K562 (cell line): ENCODE results near the gene VSIG10. TPM values are rescaled to one million over a fixed set of nuclear protein-coding genes. Genes with fewer than 3 reads are reported as not detected.

Experiments
- ATAC-seq: fragments of 200-7000 bp; cut with Tn5 transposase; 3 replicates; pipeline ENCODE4 v1.9.1; 2020; ENCODE audit warnings: moderate library complexity
- BruUV-seq: library from RNA; stranded (reverse); fragments of 400-500 nt; replicated peaks from 2 replicates; lab custom pipeline; 2021; lab: Mats Ljungman, UMichigan
- CTCF ChIA-PET: fragments of 300-600 bp; formaldehyde crosslinking; extraction: SDS; loops from one replicate; lab custom pipeline; 2021; ENCODE audit warnings: low intra/inter-chr PET ratio; lab: Yijun Ruan, JAX
- POLR2A ChIA-PET: fragments of 300-600, 350-650 bp; sonication (Branson Sonifier 250); formaldehyde crosslinking; extraction: SDS; loops from one replicate; lab custom pipeline; 2021; ENCODE audit warnings: antibody characterized with exemption, inconsistent platforms; lab: Yijun Ruan, JAX
- DNase-seq, 4 experiments: peaks; one replicate each; pipeline versions ENCODE4 v3.0.0 to v3.0.0-alpha.2; 2011 to 2018; ENCODE audit warnings: low spot score in 3 of 4, mixed read lengths in 3 of 4; ENCODE audit errors: extremely low read depth in 1 of 4
- FAIRE-seq: peaks from 2 replicates; lab custom pipeline; 2011; peaks lifted over from hg19 to GRCh38; lab: Jason Lieb, UNC
- H2AFZ ChIP-seq: 2 replicates; pipeline ENCODE4 v1.6.0; 2011; ENCODE audit warnings: low read depth, low read length, control low read depth, inconsistent platforms
- H3K27ac ChIP-seq: fragments of 200-600 bp; 3 replicates; pipeline ENCODE4 v1.8.0; 2011; ENCODE audit warnings: low read depth, mild to moderate bottlenecking, control low read depth, inconsistent platforms, low read length, moderate library complexity, mixed read lengths; ENCODE audit errors: extremely low read depth
- H3K27me3 ChIP-seq, 2 experiments: fragments of 300-600 bp in 1 of 2; 2 replicates in 1 of 2; 3 replicates in 1 of 2; pipeline versions ENCODE4 v1.6.0 to v1.8.0; 2011; ENCODE audit warnings: inconsistent platforms in 2 of 2, low read length in 2 of 2, mild to moderate bottlenecking in 1 of 2, mixed read lengths in 1 of 2, moderate library complexity in 1 of 2; ENCODE audit not compliant: control insufficient read depth in 2 of 2, insufficient read depth in 2 of 2
- H3K36me3 ChIP-seq: fragments of 300-600 bp; 3 replicates; pipeline ENCODE4 v1.8.0; 2011; ENCODE audit warnings: mild to moderate bottlenecking, low read length, inconsistent platforms; ENCODE audit not compliant: control insufficient read depth, insufficient read depth
- H3K4me1 ChIP-seq, 2 experiments: fragments of 200-600 bp in 1 of 2; replicated peaks in 1 of 2; 2 replicates in 1 of 2; 3 replicates in 1 of 2; pipeline versions ENCODE4 v1.5.1 to v1.8.0; 2011; ENCODE audit warnings: inconsistent platforms in 2 of 2, low read length in 2 of 2, mild to moderate bottlenecking in 1 of 2, mixed read lengths in 1 of 2, moderate library complexity in 1 of 2; ENCODE audit not compliant: control insufficient read depth in 2 of 2, insufficient read depth in 2 of 2
- H3K4me2 ChIP-seq: 2 replicates; pipeline ENCODE4 v1.6.1; 2011; ENCODE audit warnings: low read length, control low read depth, inconsistent platforms, mixed read lengths; ENCODE audit not compliant: insufficient read depth
- H3K4me3 ChIP-seq: fragments of 200-600 bp; sonication (generic), shearing (Covaris generic); 2 replicates; pipeline ENCODE4 v1.5.1; 2016; ENCODE audit warnings: control low read depth, inconsistent platforms
- H3K79me2 ChIP-seq: fragments of 200-600 bp; 3 replicates; pipeline ENCODE4 v1.8.0; 2011; ENCODE audit warnings: low read length, inconsistent platforms; ENCODE audit not compliant: control insufficient read depth, insufficient read depth
- H3K9ac ChIP-seq, 2 experiments: 2 replicates each; pipeline versions ENCODE4 v1.6.0 to v1.6.1; 2011; ENCODE audit warnings: low read depth in 2 of 2, low read length in 2 of 2, control low read depth in 1 of 2, inconsistent platforms in 1 of 2, mild to moderate bottlenecking in 1 of 2, mixed read lengths in 1 of 2; ENCODE audit not compliant: insufficient read depth in 1 of 2
- H3K9me1 ChIP-seq: one replicate; pipeline ENCODE4 v1.6.0; 2011; ENCODE audit warnings: inconsistent platforms, mild to moderate bottlenecking, low read length, moderate library complexity; ENCODE audit not compliant: control insufficient read depth, insufficient read depth
- H3K9me3 ChIP-seq: replicated peaks from 2 replicates; pipeline ENCODE4 v1.5.1; 2011; ENCODE audit warnings: low read depth, low read length, inconsistent platforms; ENCODE audit not compliant: control insufficient read depth, insufficient read depth
- H4K20me1 ChIP-seq: replicated peaks from 2 replicates; pipeline ENCODE4 v1.6.1; 2011; ENCODE audit warnings: low read length, inconsistent platforms, mixed read lengths; ENCODE audit not compliant: control insufficient read depth, insufficient read depth
- MTA1 ChIP-seq: fragments of 450-650 bp; IDR thresholded peaks from 2 replicates; pipeline ENCODE4 v1.6.1; 2017; ENCODE audit warnings: borderline replicate concordance
- POLR2H ChIP-seq: IDR thresholded peaks from 2 replicates; pipeline ENCODE4 v1.6.1; 2016; ENCODE audit warnings: missing genetic modification characterization, low read depth, mild to moderate bottlenecking, control low read depth, missing compliant biosample characterization, moderate library complexity
- SP2 ChIP-seq: IDR thresholded peaks from 2 replicates; pipeline ENCODE4 v1.6.1; 2011; ENCODE audit warnings: mild to moderate bottlenecking, low read depth, low read length, moderate library complexity; ENCODE audit not compliant: poor library complexity, severe bottlenecking; ENCODE audit errors: extremely low read depth
- TEAD2 ChIP-seq: fragments of 450-650 bp; IDR thresholded peaks from 2 replicates; pipeline ENCODE4 v1.6.1; 2016; ENCODE audit warnings: missing genetic modification characterization, control low read depth, missing compliant biosample characterization
- WGBS: fragments of 100-300 bp; shearing (Covaris generic); methylation state at CpG from one replicate; pipeline ENCODE4 v1.1.6; 2016; ENCODE audit warnings: low coverage, mixed read lengths; ENCODE audit not compliant: insufficient coverage; ENCODE audit errors: missing lambda C conversion rate; 5-methylcytosine and 5-hydroxymethylcytosine counted together
- in situ Hi-C: fragments of 300-500 bp; cut with MboI; formaldehyde crosslinking; loops from 4 replicates; pipeline ENCODE4 v1.15.0; 2018; ENCODE audit warnings: inconsistent platforms, mixed read lengths
- intact Hi-C: fragments of 100-400 bp; cut with micrococcal nuclease; formaldehyde crosslinking; loops from 2 replicates; pipeline ENCODE4 v1.14.2; 2022
- polyA plus RNA-seq, 8 experiments: library from polyadenylated mRNA; depleted of rRNA in 4 of 8; stranded (reverse) in 5 of 8; unstranded in 3 of 8; fragments of >200 nt; fragmentation: Nextera tagmentation in 2 of 8; fragmentation: Illumina TruSeq in 1 of 8; extraction: Ambion mirVana in 2 of 8; extraction: Trizol in 1 of 8; gene quantifications; 2 replicates each; pipeline versions ENCODE4 v1.2.1 to v1.2.3, GENCODE V29; 2011 to 2014; ENCODE audit warnings: inconsistent platforms in 1 of 8, missing spikeins in 1 of 8
- total RNA-seq, 7 experiments: library from RNA; depleted of rRNA in 6 of 7; stranded (reverse); fragments of >200 nt in 6 of 7; fragmentation: Illumina TruSeq in 2 of 7; extraction: Trizol in 2 of 7; gene quantifications; 2 replicates each; pipeline versions ENCODE4 v1.2.1 to v1.2.3, GENCODE V29; 2011 to 2021; ENCODE audit warnings: low replicate concordance in 1 of 7
- TF ChIP-seq, protein P1 (sequence below), 2 experiments: fragments of 200-800 bp in 1 of 2; sonication (Bioruptor generic) in 1 of 2; sonication (generic) in 1 of 2; formaldehyde crosslinking in 1 of 2; IDR thresholded peaks in 1 of 2; conservative IDR thresholded peaks in 1 of 2; 2 replicates each; pipeline versions ENCODE4 v1.5.0 to v1.6.1; 2016 to 2020; ENCODE audit warnings: missing compliant biosample characterization in 1 of 2, missing genetic modification characterization in 1 of 2, missing genetic modification reagents in 1 of 2

Gene VSIG10
- total and polyA plus RNA-seq, 9 of the 15 experiments (the other 6 are each of a cell fraction or from before 2014, with no cell fraction given), result 4.1 to 8.8 (median 4.7) TPM

DNA sequence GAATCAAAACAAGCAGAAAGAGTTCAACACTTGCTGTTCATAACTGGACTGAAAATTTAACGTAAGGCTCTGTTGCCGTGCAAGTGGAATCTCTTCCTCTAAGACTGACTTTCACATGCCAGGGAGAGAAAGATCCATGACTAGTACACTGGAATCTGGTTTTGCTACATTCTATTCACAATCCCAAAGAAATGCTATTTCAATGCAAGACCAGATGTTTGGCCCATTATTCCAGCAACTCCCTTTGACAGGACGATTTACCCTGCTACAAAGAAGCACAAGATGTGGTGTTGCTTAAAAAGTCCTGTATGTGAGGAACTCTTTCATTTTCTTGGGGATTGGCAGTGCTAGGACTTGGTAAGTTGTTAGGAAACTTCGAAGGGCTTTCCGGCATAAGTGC lies 69.9 kb downstream of the VSIG10 start (continued):
- no peak for TF ChIP-seq TEAD2

DNA sequence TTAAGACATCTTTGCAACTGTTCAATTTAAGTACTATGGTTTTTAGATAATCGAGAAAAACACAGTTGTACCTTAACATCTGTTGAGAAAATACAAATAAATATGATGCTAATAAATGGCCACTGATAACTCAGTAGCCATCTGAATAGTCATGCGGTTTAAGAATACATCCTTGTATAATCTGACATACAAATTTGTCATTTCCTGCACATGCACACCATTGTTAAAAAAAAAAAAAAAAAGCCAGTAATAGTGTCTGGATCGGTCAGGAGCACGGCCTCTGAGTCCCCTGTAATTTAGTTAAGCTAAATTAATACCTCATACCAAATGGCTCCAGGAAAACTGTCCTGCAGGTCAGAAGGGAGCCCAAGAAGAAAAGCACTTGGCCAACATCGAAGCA lies 70.5 kb downstream of the VSIG10 start:
- no peak overlapping the region for H3K4me2 ChIP-seq
- no peak overlapping the region for H3K4me3 ChIP-seq
- FAIRE-seq, result no peak
- ATAC-seq, result no peak
- WGBS, result 95% methylated on average over 4 of the region's 5 CpGs
- DNase-seq, result no peak
- no peaks in the 10 kb centered on the region; a peak in 1 of 5 replicates for H3K4me1 ChIP-seq
- intact Hi-C loops (no loop called here), in situ Hi-C loops (no loop called here)
- H3K9ac ChIP-seq, result no peak overlapping the region
- no peaks in the 10 kb centered on the region for H3K9me3 ChIP-seq
- POLR2A ChIA-PET, result interaction anchor here (0.6 kb wide), 1 partner anchor 71 kb away, joined by 3 read pairs; no protein-coding TSS in a partner anchor
- CTCF ChIA-PET, result interaction anchor here (3.4 kb wide), 1 partner anchor 158 kb away, joined by 23 read pairs; no protein-coding TSS in a partner anchor
- no TSS peak for BruUV-seq
- TF ChIP-seq POLR2H, result 0 out of 2 replicates have a peak, but pooled peaks have one; percentile 17
- TF ChIP-seq SP2, result no peak
- TF ChIP-seq, protein P1, sequence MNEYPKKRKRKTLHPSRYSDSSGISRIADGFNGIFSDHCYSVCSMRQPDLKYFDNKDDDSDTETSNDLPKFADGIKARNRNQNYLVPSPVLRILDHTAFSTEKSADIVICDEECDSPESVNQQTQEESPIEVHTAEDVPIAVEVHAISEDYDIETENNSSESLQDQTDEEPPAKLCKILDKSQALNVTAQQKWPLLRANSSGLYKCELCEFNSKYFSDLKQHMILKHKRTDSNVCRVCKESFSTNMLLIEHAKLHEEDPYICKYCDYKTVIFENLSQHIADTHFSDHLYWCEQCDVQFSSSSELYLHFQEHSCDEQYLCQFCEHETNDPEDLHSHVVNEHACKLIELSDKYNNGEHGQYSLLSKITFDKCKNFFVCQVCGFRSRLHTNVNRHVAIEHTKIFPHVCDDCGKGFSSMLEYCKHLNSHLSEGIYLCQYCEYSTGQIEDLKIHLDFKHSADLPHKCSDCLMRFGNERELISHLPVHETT (CRISPR knock-in tag; conservative IDR thresholded peaks at IDR 0.05 in 1 of 2, IDR thresholded peaks at IDR 0.05 in 1 of 2), result no peak
- TF ChIP-seq MTA1, result no peak
- no peaks in the 10 kb centered on the region for H3K9me1 ChIP-seq
- no peaks in the 10 kb centered on the region; the same call in 1 of the 2 replicates for H4K20me1 ChIP-seq
- peaks cover 96% of the 10 kb centered on the region for H3K36me3 ChIP-seq
- H2AFZ ChIP-seq, result no peak overlapping the region
- H3K27ac ChIP-seq, result no peak overlapping the region
- H3K79me2 ChIP-seq, result no peaks in the 10 kb centered on the region
- H3K27me3 ChIP-seq, result no peaks in the 10 kb centered on the region
